HCT116 (cell line): ENCODE results near the gene ZNF584. TPM values are rescaled to one million over a fixed set of nuclear protein-coding genes. Genes with fewer than 3 reads are reported as not detected.

ENCODE experiments used
- ATAC-seq: fragments of 200-7000 bp; cut with Tn5 transposase; 2 replicates; pipeline ENCODE4 v1.9.1; 2020; ENCODE audit warnings: mild to moderate bottlenecking, moderate library complexity
- BruUV-seq: library from RNA; stranded (reverse); fragments of 400-500 nt; replicated peaks from 2 replicates; lab custom pipeline; 2021; lab: Mats Ljungman, UMichigan
- CTCF ChIA-PET: fragments of 300-600 bp; sonication (Branson Sonifier 250); formaldehyde crosslinking; loops from one replicate; lab custom pipeline; 2021; ENCODE audit warnings: antibody characterized with exemption; lab: Charles Lee
- POLR2A ChIA-PET: fragments of 300-600, 350-600 bp; sonication (Branson Sonifier 250); formaldehyde crosslinking; loops from one replicate; lab custom pipeline; 2021; ENCODE audit warnings: antibody characterized with exemption; lab: Charles Lee
- RAD21 ChIA-PET, 2 experiments: fragments of 300-600 bp; sonication (Branson Sonifier 250); formaldehyde crosslinking; loops; one replicate each; lab custom pipeline; 2023; ENCODE audit warnings: low total read pairs in 2 of 2; ENCODE audit not compliant: uncharacterized antibody in 2 of 2, unreplicated experiment in 2 of 2, low non-redundant PET in 1 of 2; lab: Charles Lee
- DNase-seq: peaks from one replicate; pipeline ENCODE4 v3.0.0-alpha.2; 2010; ENCODE audit warnings: low read depth, low spot score
- H2AFZ ChIP-seq: fragments of 200-600 bp; shearing (Covaris generic), sonication (generic); 2 replicates; pipeline ENCODE4 v1.6.1; 2017; ENCODE audit warnings: low read depth, mixed run types, mixed read lengths, antibody characterized with exemption, low read length; ENCODE audit not compliant: poor library complexity, severe bottlenecking
- H3K27ac ChIP-seq: 2 replicates; pipeline ENCODE4 v1.5.1; 2012; ENCODE audit warnings: low read depth, low read length
- H3K27me3 ChIP-seq: fragments of 200-600 bp; sonication (generic); 2 replicates; pipeline ENCODE4 v1.6.1; 2016; ENCODE audit warnings: mixed run types, low read length, mixed read lengths; ENCODE audit not compliant: insufficient read depth
- H3K36me3 ChIP-seq, 2 experiments: fragments of 200-500 bp in 1 of 2; fragments of 200-600 bp in 1 of 2; sonication (Bioruptor generic) in 1 of 2; sonication (generic) in 1 of 2; 2 replicates each; pipeline versions ENCODE4 v1.5.1 to v1.6.1; 2014 to 2016; ENCODE audit warnings: low read length in 2 of 2, inconsistent platforms in 1 of 2, mixed read lengths in 1 of 2, mixed run types in 1 of 2; ENCODE audit not compliant: insufficient read depth in 2 of 2, control insufficient read depth in 1 of 2
- H3K4me1 ChIP-seq, 2 experiments: fragments of 200-600 bp in 1 of 2; sonication (generic) in 1 of 2; 2 replicates each; pipeline versions ENCODE4 v1.5.1 to v1.6.1; 2012 to 2017; ENCODE audit warnings: low read length in 2 of 2, inconsistent platforms in 1 of 2, mild to moderate bottlenecking in 1 of 2, mixed read lengths in 1 of 2, mixed run types in 1 of 2, moderate library complexity in 1 of 2; ENCODE audit not compliant: insufficient read depth in 2 of 2, control insufficient read depth in 1 of 2
- H3K4me2 ChIP-seq: fragments of 200-600 bp; sonication (generic); 2 replicates; pipeline ENCODE4 v1.6.1; 2017; ENCODE audit warnings: mixed run types, low read length, mixed read lengths
- H3K4me3 ChIP-seq, 2 experiments: fragments of 200-600 bp in 1 of 2; sonication (generic) in 1 of 2; replicated peaks in 1 of 2; 2 replicates each; pipeline ENCODE4 v1.5.1; 2011 to 2016; ENCODE audit warnings: low read length in 2 of 2, control low read depth in 1 of 2, low read depth in 1 of 2, mild to moderate bottlenecking in 1 of 2, mixed read lengths in 1 of 2, mixed run types in 1 of 2
- H3K79me2 ChIP-seq: fragments of 200-600 bp; sonication (generic); 2 replicates; pipeline ENCODE4 v1.6.1; 2017; ENCODE audit warnings: mild to moderate bottlenecking, mixed run types, low read length, moderate library complexity, mixed read lengths; ENCODE audit not compliant: insufficient read depth
- H3K9ac ChIP-seq: fragments of 200-600 bp; sonication (generic); 2 replicates; pipeline ENCODE4 v1.6.1; 2016; ENCODE audit warnings: low read length, mixed read lengths
- H3K9me2 ChIP-seq: fragments of 200-600 bp; sonication (generic), shearing (Covaris generic); 2 replicates; pipeline ENCODE4 v1.6.1; 2017; ENCODE audit warnings: mixed run types, mild to moderate bottlenecking, moderate library complexity; ENCODE audit not compliant: insufficient read depth
- H3K9me3 ChIP-seq, 2 experiments: fragments of 200-500 bp in 1 of 2; fragments of 200-600 bp in 1 of 2; sonication (Bioruptor generic) in 1 of 2; sonication (generic) in 1 of 2; 2 replicates each; pipeline ENCODE4 v1.6.1; 2014 to 2017; ENCODE audit warnings: low read length in 2 of 2, mixed read lengths in 2 of 2, inconsistent platforms in 1 of 2, low read depth in 1 of 2, mild to moderate bottlenecking in 1 of 2, mixed run types in 1 of 2, moderate library complexity in 1 of 2; ENCODE audit not compliant: control insufficient read depth in 1 of 2, insufficient read depth in 1 of 2
- H4K20me1 ChIP-seq: fragments of 200-600 bp; sonication (generic), shearing (Covaris generic); 2 replicates; pipeline ENCODE4 v1.6.1; 2017; ENCODE audit warnings: mixed run types, mild to moderate bottlenecking, moderate library complexity; ENCODE audit not compliant: insufficient read depth
- EZH2phosphoT487 ChIP-seq: fragments of 200-600 bp; IDR thresholded peaks from 2 replicates; pipeline ENCODE4 v1.6.1; 2018; ENCODE audit warnings: antibody characterized with exemption, borderline replicate concordance
- FOSL1 ChIP-seq: IDR thresholded peaks from 2 replicates; pipeline ENCODE4 v1.6.1; 2012; ENCODE audit warnings: low read depth
- JUND ChIP-seq: IDR thresholded peaks from 2 replicates; pipeline ENCODE4 v1.6.1; 2012
- POLR2AphosphoS5 ChIP-seq: IDR thresholded peaks from 2 replicates; pipeline ENCODE4 v1.6.1; 2011; ENCODE audit warnings: mild to moderate bottlenecking, low read depth, low read length, moderate library complexity
- RAD21 ChIP-seq: IDR thresholded peaks from 2 replicates; pipeline ENCODE4 v1.6.1; 2012; ENCODE audit warnings: low read depth, mild to moderate bottlenecking
- SIN3A ChIP-seq: IDR thresholded peaks from 2 replicates; pipeline ENCODE4 v1.6.1; 2012; ENCODE audit warnings: low read depth
- SRF ChIP-seq: IDR thresholded peaks from 2 replicates; pipeline ENCODE4 v1.6.1; 2012; ENCODE audit warnings: low read depth
- ZFX ChIP-seq: fragments of 450-650 bp; IDR thresholded peaks from 2 replicates; pipeline ENCODE4 v1.6.1; 2017
- intact Hi-C: fragments of 100-400 bp; cut with micrococcal nuclease; formaldehyde crosslinking; loops from 2 replicates; pipeline ENCODE4 v1.10.0; 2022
- total RNA-seq: library from RNA; stranded (reverse); gene quantifications from one replicate; pipeline ENCODE4 v1.2.1, GENCODE V29; 2021; ENCODE audit not compliant: unreplicated experiment

Gene ZNF584
- total RNA-seq, 1 experiment from 2014 or later = 25.8 TPM

GRCh38 chr19:58407658-58408151 lies 744 bp upstream of the ZNF584 start:
- DNase-seq (no peak), ATAC-seq (peak; percentile 37)
- ChIA-PET RAD21 (no interaction called here), POLR2A (interaction anchor here (1.0 kb wide), 2 partner anchors 31 to 112 kb away, joined by 4 to 5 read pairs; partner anchors contain the start of gene ZBTB45), CTCF (no interaction called here)
- BruUV-seq = TSS peak; percentile 91
- no peak for TF ChIP-seq FOSL1
- TF ChIP-seq SIN3A = no peak
- no peak for TF ChIP-seq RAD21
- TF ChIP-seq SRF = no peak
- TF ChIP-seq EZH2phosphoT487 = no peak
- 0 out of 2 replicates have a peak, but pooled peaks have one; percentile 25 for TF ChIP-seq ZFX
- Histone ChIP-seq H4K20me1 (no peaks in the 10 kb centered on the region), H3K9me3 (no peaks in the 10 kb centered on the region), H3K27me3 (no peaks in the 10 kb centered on the region), H2AFZ (no peak overlapping the region), H3K4me3 (peak overlapping the region; percentile 93 to 99), H3K9me2 (no peaks in the 10 kb centered on the region), H3K27ac (peak overlapping the region; percentile 93), H3K36me3 (no peaks in the 10 kb centered on the region), H3K4me1 (peaks cover 16 to 30% of the 10 kb centered on the region in 2 experiments), H3K4me2 (peak overlapping the region; percentile 96), H3K9ac (peak overlapping the region; percentile 86), H3K79me2 (peaks cover 45% of the 10 kb centered on the region)
- intact Hi-C loops = loop anchor here (1.0 to 5.0 kb wide), 3 partner anchors 45 to 80 kb away; partner anchors contain the start of genes ZNF324B and ZSCAN22

DNA sequence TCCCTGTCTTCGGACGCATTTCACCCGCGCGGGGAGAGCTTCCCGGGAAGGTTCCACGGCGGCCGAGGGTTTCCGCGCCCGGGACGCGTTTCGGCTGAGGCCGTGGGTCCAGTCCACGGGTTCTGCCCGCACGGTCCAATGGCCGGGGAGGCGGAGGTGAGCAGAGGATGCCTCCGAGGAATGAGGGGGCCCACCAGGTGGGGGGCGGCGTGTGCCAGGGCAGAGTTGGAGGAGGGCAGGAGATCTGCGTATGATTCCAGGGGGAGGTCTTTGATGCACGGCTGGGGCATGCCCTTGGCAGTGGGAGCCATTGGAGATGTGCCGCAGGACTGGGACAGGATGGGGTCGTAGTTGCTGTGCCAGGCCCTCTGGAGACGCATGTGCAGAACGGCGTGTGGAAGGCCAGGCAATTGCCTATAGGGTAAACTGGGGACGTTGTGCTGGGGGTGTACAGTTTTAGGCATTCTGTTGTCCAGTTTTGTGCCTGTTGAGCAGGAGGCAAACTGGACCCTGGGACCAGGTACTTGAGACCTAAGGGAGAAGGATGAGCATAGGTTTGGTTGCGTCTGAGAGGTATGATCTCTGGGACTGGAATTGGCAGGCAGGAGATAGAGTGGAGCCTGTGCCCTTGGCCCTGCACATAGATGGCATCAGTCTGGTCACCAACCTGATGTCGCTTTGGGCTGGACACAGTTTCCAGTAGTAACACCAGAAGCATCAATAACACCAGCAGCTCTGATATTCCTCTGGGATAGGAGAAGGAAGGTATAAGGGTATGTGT lies 751 bp downstream of the ZNF584 start:
- CTCF ChIA-PET = no interaction called here
- H2AFZ ChIP-seq = no peak overlapping the region
- peaks cover 56% of the 10 kb centered on the region for H3K79me2 ChIP-seq
- no peaks in the 10 kb centered on the region for H3K36me3 ChIP-seq
- intact Hi-C loops = loop anchor here (5.0 kb wide), 2 partner anchors 43 to 82 kb away; partner anchors contain the start of genes ZNF324B and ZSCAN22
- no peaks in the 10 kb centered on the region for H3K9me2 ChIP-seq
- peak overlapping the region; percentile 93 to 99 for H3K4me3 ChIP-seq
- ATAC-seq (peak; percentile 56), DNase-seq (no peak)
- no peaks in the 10 kb centered on the region for H4K20me1 ChIP-seq
- TF ChIP-seq ZFX (peak; percentile 42; the same call in 1 of the 2 replicates), POLR2AphosphoS5 (no peak), SIN3A (peak; percentile 35; the same call in 1 of the 2 replicates), JUND (no peak)
- peaks cover 16 to 25% of the 10 kb centered on the region in 2 experiments for H3K4me1 ChIP-seq
- TSS peak; percentile 51 for BruUV-seq
- RAD21 ChIA-PET = interaction anchor here in 1 of 2 experiments (0.6 kb wide), 1 partner anchor 96 kb away, joined by 3 read pairs; no protein-coding TSS in a partner anchor
- POLR2A ChIA-PET = interaction anchor here (0.8 to 2.0 kb wide), 4 partner anchors 33 to 111 kb away, joined by 4 to 9 read pairs (median 4); partner anchors contain the start of genes ZBTB45, ZNF324B and ZNF497
- H3K9ac ChIP-seq = peak overlapping the region; percentile 86
- H3K27me3 ChIP-seq = no peaks in the 10 kb centered on the region
- H3K27ac ChIP-seq = peak overlapping the region; percentile 93
- no peaks in the 10 kb centered on the region for H3K9me3 ChIP-seq
- H3K4me2 ChIP-seq = peak overlapping the region; percentile 96
